ENCODE measurements around the gene MEX3C.

- TF ChIP-seq CTCF (IDR thresholded peaks at IDR 0.05; ENCODE audit: poor library complexity) (no peak), EZH2 (IDR thresholded peaks at IDR 0.05; ENCODE audit: borderline replicate concordance) (no peak), EZH2phosphoT487 (IDR thresholded peaks at IDR 0.05; ENCODE audit: low read depth, severe bottlenecking, unreplicated experiment) (no peak)
Observed at GRCh38 chr18:51168026-51168742, 29.3 kb downstream of the MEX3C start.

All from hepatocyte (in vitro differentiated cells).